ENCODE results near the gene DLG2.

The DLG2 gene

DNA sequence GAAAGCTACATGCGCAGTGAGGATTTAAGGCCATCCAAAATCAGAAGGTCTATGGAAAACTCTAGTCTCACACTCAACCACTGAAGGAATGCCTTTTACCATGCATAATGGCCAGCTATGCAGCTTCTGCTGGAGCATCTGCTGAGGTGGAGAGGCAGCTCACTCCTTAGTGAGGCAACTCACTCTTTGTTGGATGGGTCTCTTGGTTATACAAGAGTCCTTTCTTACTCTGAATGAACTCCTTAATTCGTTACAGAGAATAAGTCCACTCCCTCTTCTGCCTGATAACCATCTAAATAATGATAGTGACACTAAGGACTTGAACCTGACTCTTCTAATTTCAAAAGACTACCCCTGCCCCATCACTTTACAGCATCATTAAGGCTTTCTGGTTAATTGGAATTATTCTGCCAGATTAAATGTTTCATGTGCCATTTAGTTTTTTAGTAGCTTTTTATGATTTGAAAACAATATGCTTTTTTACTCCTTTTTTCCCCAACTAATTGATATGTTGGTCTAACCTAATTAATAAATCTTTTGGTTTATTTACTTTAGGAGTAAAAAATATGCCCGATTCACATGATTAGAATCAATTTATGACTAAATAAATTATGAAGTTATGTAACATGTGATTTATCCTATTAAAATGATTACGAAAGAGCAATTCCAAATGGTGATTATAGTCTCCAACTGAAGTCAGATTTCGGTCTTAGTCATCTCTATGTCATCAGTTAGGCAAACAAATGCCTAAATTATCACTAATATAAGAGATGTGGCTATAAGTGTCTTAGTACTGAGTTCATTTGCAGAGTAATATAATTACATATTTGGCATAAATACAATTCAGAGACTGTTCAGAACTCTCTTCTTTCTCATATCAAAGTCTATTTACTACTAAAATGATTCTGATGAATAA is 2054.3 kb downstream of the DLG2 start:
- DNase-seq, result no peak

DNA sequence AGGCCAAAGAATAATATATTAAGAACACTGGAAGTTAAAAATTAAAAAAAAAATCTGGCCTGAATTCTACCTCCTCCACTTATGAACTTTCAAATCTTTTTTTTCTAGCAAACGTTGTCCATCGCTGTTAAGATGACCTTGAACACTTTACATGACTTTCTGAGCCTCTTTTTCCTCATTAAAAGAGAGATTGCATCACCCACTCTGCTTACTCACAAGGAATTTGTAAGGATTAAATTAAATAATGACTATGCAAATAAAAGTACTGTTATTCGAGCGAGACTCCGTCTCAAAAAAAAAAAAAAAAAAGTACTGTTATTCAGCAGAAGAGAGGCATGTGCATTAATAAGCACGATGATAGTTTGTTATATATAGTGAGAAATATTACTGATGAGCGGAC is 2055.8 kb downstream of the DLG2 start:
- DNase-seq, result no peak

DNA sequence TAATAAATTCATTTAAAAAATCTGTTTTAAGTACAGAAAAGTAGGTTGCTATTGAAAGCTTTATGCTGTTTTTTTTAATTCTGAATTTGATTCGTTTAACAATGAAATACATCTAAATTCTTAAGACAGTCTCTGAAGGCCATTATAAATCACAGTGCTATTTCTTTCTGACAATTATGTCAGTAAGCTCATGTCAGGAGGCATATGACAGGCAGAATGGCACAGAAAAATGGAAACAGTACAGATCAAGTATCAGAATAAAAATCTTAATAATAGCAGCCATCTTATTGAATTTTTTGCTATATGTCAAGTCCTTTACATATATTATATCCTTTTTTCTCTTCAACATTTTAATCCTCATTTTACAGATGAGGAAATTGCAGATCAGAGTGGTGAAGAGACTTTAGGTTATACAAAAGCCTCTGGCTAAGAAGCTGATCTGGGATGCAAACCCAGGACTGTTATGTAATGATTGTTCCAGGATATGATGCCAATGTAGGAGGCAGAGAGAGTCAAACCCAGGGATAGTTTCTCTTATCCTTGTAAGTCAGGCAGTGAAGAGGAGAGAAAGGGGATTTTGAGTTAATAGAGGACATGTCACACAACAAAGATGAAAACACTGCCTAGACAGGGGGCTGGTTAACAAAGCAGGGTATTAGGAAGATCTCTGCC is 2057.9 kb downstream of the DLG2 start:
- DNase-seq, result no peak

DNA sequence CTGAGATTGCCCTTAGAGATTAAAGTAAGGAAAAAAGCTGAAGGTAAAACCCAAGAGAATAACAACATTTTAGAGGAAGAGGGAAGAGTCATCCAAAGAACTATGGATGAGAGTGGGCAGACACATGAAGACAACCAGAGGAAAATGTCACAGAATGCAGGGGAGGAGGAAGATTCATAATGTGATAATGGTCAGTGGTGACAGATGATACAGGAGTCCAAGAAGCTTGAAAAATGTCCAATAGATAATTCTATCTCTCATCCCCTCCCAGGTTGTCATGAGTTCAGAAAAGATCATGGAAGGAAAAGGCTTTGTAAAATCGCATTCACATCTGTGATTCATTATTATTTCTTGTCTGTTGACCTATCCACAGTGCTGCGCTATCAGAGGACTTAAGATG is 2058.6 kb downstream of the DLG2 start:
- no peak for DNase-seq

DNA sequence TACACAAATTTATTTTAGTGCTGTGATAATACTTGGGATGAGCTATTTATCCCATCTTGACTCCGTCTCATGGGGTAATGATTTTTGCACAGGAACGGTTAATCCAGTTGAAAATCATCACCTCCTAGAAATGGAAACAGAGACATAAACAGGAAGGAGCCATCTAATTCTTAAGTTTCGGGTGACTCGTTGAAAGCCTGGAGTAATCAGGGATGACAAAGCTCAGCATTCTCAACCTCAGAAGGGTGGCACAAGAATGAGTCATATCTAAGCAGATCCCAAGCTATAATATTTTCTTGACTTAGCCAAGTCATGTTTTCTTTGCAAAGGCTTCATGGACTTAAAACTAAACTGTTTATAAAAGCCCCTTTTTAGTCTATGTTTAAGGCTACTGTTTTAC is 2060.2 kb downstream of the DLG2 start:
- no peak for DNase-seq

DNA sequence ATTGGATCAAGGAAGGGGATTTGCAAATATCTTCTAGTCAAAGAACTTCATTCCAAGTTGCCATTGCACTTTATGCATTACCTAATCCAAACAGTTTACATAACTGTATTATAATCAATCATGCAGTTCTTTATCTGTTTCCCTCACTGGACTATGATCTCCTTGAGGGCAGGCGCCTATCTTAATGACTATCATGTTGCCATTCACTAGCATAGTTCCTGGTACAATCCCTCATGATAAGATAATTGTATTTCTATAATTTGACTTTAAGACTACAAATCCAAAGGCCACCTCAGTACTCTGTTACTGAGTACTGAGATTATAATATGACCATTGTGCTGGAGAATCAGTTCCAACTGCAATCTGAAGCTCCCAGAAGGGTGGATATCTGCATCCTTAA is 2062.3 kb downstream of the DLG2 start:
- DNase-seq, result no peak

DNA sequence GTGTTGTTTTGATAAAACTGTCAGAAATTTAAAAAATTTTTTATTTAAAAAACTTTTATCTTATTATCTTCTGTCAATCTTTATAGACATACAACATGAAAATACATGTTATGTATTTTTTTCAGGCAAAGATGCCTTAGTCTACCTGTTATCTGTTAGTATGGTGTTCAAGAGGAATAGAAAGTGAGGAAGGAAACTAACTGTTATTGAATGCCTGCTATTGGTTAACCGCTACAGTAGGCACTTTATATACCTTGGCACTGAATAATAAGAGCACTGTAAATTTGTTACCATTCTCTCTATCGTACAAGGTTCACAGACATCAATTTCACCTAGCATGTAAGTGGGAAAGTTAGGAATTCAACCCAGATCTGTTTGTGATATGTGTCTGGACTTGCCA is 2068.9 kb downstream of the DLG2 start:
- DNase-seq, result no peak

DNA sequence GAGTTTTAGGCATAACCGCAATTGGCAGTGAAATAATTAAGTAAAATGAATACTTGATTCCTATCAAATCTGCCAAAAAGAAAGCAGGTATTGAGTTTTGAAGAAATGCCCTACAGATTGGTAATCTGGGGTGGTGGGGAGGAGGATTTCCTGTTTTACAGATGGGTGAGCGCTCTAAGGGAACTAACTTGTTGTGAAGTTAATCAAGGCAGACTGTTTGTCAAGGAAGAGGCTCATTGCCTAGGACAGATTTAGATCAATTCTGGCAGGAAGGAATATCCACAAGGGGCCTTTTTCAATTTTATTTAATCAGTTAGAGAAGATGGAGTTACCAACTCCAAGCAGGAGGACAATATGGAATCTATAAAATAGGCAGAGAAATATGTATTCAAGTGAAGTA is 2069.5 kb downstream of the DLG2 start:
- no peak for DNase-seq

DNA sequence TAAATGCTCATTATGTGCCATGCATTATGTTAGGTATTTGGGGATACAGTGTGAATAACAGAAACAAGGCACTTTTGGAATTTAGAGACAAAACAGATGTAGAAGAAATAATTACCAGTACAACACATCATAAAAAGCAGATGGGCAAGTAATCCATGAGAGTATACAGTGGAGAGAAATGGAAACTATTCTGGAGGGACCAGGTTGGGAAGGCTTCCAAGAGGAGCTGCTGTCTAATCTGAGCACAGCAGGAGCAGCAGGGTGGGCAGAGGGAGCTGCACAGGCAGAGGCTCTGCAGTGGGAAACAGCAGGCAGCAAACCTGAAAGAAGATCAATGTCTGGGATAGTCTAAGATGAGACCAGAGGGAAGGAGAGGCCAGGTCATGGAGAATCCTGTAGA is 2072.3 kb downstream of the DLG2 start:
- DNase-seq, result no peak

DNA sequence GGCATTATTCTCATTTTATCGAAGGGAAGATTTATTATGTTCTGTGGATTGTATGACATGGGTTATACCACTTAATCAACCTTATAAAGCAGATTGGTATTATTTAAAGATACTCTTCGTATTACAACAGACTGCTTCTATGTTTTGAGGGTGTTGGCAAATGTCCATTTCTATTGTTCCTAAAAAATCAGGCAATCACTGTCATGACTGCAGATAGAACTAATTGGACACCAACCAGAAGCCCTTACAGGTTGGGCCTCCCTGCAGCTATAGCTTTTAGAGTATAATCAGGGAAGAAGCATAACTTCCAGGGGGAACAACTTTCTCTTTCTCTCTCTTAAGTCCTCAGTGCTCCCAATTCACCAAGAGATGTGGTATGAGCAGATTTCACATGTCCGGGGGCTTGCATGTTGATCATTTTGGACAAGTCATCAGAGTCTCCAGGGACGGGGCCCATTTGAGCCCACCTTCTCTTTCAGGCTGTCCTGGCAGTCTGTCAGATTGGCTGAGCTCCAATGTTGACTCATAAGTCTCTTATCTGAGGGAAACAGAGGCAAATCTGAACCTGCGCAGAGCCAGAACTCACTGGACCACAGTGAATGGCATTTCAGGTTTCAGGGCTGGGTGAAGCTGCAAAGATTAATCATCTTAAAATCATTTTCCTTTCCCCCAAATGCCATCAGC is 2077.0 kb downstream of the DLG2 start:
- DNase-seq, result no peak

DNA sequence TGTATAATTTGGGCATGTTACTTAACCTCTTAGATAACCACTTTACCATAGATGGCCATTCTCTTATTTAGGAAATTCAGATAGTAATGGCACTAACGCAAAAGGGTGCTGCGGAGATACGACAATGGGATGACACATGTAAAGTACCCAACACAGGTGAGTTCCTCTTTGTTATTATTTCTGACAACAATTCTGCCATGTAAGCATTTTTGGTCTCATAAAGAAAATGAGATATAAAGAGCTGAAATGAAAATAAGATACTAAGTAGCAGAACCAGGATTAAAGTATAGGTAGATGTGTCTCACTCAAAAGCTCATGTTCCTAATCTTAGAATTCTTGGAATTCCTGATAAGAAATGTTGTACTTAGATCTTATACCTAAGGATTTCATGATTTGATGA is 2080.8 kb downstream of the DLG2 start:
- no peak for DNase-seq

DNA sequence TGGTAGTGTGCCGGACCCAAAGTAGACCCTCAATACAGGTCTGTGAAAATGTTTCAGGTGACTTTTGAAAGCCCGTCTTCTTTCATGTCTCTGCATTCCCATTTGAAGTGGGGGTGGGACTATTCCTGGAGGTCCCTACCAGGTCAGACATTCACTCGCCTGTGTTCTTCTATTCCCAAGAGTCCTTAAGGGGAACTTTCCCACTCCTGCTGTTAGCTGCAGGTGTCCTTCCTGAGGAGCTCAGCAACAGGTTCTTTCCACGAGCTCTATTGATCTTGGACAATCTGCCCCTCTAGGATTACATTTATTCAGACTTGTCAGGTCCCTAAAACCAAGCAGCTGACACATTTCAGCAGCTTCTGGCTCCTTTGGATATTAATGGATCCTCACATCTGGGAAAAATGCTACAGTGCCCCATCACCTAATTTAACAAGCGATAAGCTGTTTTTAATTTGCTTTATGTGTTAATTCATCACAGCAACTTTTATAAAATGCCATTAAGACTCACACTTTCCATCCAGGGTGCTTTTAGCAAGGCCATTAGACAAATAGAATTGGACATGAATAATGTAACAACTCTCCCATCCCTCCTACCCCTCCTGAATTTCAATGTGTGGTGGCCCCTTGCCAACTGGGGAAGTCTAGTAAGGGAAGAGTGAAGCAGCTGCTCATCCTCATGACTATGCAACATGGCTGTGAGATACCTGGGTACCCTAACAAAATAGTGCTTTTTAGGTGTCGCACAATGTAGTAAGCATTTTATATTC is 2081.5 kb downstream of the DLG2 start:
- DNase-seq, result no peak

DNA sequence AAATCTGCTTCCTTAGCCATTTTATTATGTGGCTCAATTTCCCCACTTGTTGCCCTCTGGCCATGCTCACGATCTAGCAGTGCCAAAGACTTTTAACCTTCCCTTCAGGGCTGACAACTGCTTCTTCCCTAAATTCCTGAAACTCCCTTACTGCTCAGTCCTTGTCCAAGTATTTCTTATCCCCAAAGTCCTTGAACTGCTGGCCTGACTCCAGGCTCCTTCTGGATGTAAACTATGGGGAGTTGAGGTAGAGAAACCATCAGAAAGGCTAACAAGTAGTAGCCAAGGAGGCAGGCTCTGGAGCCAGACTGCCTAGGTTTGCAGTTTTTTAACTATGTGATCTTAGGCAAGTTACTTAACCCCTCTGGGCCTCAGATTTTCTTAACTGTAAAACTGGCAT is 2082.3 kb downstream of the DLG2 start:
- DNase-seq, result no peak

DNA sequence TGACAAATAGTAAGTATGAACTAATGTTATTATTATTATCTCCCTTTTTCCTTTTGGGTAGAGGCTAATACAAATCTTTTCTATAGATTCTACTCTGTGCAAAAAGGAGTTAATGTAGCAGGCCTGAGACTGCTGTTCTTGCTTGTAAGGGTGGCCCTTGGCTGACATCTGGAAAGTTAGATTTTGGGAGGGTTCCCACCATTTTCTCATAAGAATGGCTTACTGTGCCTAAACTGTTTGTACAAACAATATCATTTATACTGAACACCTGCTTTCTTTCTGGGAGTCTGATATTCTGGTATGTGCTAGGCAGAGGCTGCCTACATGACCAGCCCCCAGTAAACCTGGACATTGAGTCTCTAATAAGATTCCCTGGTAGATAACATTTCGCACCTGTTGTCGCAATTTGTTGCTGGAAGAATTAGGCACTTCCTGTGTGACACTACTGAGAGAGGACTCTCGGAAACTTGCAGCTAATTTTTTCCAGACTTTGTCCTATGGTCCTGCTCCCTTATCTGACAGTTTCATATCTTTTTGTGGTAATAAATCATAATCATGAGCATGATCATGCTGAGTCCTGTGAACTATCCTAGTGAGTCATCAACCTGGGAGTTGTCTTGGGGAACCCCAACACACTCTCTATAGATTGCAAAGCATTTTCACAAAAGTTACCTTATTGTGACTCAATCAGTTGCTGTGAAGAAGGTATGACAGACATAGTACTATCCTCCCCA is 2083.3 kb downstream of the DLG2 start:
- no peak for DNase-seq

DNA sequence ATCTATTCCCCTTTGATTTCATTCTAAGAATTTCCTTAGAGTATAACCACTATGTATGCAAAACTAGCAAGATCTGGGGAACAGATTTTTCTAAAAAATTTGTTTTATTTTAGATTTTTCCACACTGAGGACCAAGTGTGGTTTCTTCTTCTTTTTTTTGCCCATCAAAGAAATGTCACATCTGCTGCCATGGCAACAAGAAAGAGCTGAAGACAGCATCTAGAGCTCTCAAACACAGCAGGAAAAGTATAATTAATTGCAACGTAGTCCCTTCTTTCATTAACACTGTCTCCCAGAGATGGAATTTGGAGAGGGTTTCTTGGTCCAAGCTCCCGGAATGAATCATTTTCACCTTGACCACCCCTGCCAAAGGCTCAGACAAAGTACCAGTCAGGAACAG is 2084.3 kb downstream of the DLG2 start:
- DNase-seq, result no peak

DNA sequence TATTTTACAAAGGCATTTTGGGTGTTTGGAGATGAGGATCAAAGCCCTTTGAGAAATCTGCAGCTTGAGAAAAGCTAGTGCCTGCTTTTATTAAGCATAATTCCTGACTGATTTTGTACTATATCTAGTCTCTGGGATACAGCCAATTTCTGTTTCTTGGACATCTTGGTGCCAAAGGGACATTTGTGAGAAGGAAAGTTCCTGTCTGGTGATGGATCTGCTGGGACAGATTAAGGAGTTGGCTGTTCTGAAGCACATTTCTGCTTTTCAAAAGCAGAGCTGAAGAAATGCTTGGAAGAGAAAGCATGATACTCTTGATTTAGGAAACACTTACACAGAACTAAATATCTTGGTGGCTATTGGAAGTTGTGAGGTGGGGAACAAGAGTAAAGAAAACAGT is 2086.4 kb downstream of the DLG2 start:
- no peak for DNase-seq

DNA sequence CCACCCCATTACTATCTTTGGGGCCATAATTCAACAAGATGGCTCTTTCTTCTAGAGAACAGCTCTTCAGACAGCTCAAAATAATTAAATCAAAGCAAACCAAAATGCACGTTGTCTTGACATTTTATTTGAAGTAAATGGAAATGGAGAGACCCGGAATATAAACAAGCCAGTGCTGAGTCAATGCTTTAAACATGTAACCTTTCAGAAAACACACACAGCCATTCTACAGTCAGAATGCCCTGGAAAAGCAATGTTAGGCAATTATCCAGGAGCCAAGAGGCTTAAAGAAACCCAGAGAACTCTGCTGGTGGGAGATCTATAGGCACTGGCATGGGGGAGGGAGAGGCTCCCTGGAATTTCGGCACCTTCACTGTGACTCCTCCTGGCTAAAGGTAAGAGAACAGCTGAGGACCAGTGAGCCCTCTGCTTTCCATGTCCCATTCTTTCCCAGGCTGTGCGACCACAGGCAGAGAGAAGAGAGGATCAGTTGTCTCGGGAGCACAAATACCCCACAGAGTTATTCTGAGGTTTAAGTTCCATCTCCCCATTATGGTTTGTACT is 2086.9 kb downstream of the DLG2 start:
- no peak for DNase-seq

DNA sequence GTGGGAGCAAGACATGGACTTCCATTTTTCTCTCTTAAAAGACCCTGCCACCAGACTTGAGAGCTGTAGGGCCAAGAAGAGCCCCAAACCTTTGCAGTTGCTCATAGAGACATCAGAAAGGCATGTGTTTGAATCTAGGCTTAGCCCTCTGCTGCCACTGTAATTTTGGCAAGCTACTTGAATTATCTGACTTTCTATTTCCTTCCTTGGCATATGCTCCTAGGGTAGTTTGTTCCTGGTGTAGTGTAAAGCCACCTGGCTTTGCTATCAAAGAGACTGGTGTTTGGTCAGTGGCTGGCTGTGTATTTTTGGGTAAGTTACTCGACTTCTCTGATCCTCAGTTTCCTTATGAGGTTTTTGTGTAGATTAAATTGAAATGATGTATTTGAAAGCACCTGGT is 2088.9 kb downstream of the DLG2 start:
- DNase-seq, result no peak

DNA sequence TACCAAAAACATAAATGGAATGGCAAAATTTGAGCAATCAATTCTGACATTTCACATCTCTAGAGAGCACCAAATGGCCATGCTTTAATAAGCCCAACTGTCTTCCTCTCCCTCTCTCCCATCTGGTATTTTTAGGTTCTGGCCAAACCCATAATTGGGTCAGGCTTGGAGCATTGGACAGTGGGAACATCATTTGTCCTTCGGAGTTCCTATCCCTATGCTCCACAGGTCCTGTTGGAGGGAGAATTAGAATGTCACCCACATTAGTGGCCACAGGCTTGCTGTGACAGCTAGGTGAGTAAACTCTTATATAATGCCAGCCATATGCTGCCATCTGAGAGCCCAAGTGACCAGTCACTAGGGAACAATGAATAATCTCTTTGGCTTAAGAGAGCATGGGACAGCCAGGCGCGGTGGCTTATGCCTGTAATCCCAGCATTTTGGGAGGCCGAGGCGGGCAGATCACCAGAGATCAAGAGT is 2090.0 kb downstream of the DLG2 start:
- DNase-seq, result no peak

DNA sequence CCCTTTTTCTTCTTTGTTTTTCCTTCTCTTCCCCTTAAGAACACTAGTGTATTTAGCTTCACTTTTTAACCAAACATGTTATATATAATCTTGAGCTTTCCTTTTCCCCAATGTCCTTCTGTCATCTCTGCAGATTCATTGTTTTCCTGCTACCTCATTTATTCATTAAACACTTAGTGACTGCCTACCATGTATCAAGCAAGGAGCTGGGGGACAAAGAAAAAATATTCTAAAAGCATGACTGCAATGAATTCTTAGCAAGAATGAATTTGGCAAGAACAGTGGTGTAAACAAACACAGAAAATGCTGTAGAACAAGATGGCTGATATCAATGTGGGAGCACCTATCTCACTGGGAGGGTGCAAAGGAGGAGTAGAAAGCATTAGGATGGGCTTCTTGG is 2094.0 kb downstream of the DLG2 start:
- no peak for DNase-seq

DNA sequence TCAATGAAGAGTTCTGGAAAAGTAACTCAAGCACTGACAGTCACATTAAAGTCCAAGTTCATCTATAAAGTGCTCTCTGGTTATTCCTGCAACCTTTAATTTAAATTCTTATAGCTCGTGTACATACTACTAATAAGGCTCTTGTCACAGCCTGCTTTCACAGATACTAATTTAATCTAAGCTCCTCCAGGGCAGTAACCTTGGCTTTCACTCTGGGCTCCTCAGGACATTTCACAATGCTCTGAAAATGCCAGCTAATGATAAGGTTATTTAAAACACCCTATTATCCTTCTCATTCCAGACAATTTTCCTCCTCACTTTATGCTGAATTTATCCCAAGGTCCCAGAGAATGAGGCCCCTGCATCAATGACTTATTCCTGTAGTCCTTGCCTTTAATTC is 2098.3 kb downstream of the DLG2 start:
- no peak for DNase-seq

DNA sequence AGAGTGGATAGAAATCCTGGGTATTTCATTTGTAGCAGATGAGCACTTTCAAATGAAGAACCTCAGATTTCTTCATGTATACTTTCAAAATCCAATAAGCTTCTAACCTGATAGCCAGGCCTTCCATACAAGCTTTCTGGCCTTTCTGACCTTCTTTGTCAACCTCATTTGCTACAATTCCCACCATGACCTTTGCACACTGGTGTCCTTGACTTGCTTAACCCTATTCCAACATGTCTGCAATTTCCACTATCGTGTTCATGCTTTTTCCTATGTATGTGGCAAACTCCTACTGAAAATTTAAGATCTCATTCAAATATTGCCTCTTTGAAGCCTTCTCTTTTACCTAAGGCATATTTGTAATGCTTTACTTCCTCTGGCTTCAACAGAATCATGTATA is 2098.9 kb downstream of the DLG2 start:
- no peak for DNase-seq

All from CD4-positive, alpha-beta T cell treated with Interleukin-21 for 1 hour (primary cell).